Heart left ventricle (tissue), 13 donors: ENCODE results near the gene LAMA2.

ENCODE experiments used
- CTCF ChIP-seq, 12 donors: fragments of 200-600 bp; sonication (generic) in 4 of 12; IDR thresholded peaks; one replicate each; pipeline versions ENCODE4 v1.5.0 to v1.8.0; 2018 to 2022; ENCODE audit warnings: antibody characterized with exemption in 12 of 12, mild to moderate bottlenecking in 5 of 12
- POLR2A ChIP-seq, 2 donors: fragments of 450-650 bp; IDR thresholded peaks; one replicate each; pipeline ENCODE4 v1.6.1; 2017; ENCODE audit warnings: antibody characterized with exemption in 2 of 2, mild to moderate bottlenecking in 2 of 2, moderate library complexity in 2 of 2
- donor health status: ischemic (EF 13 %, LVEDD 7.1; RV severe dilation, severe dysfunction).
- donor health status: DM: no; HTN: yes; CAD: no.
- donor health status: DM: no; HTN: no; CAD: no.
- donor health status: ischemic (EF 25% LVEDD 6.9; RV normal size, moderate dysfunction).
- donor health status: ischemic (EF 25% LVEDD 5.7; RV mildly dilated, moderate dysfunction).
- donor health status: ischemic (EF 35%, LVEDD 5.7; RV mildly dilated, moderate dysfunction).
- donor health status: nonischemic (EF 11% LVEDD 7.7; RV severe dilation, severe dysfunction).
- donor health status: DM: yes; HTN: yes; CAD: no.
- donor health status: PGD.
- donor health status: ischemic (EF 29% LVEDD 5.4; RV normal size, mild dysfunction).
- donor health status: nonischemic (EF 23%, LVEDD 6.1; RV moderate dilation, normal function).

GRCh38 chr6:129501740-129502660, 619.1 kb downstream of the LAMA2 start:
- no peak for TF ChIP-seq CTCF (IDR thresholded peaks at IDR 0.05)
- no peak for TF ChIP-seq POLR2A (IDR thresholded peaks at IDR 0.05)
